H9 (cell line): ENCODE data around the gene MBD3L3. TPM values are rescaled to one million over a fixed set of nuclear protein-coding genes. Genes with fewer than 3 reads are reported as not detected.

ENCODE experiments used
- DNase-seq: peaks from one replicate; pipeline ENCODE4 v3.0.0-alpha.2; 2017
- H2AFZ ChIP-seq: one replicate; pipeline ENCODE4 v1.6.1; 2013; ENCODE audit warnings: mild to moderate bottlenecking, low read length, control low read depth, moderate library complexity
- H2AK5ac ChIP-seq: 2 replicates; pipeline ENCODE4 v1.6.1; 2013; ENCODE audit warnings: low read length, control low read depth, mixed read lengths; ENCODE audit not compliant: insufficient read length
- H2BK120ac ChIP-seq: one replicate; pipeline ENCODE4 v1.6.1; 2013; ENCODE audit warnings: low read depth, mild to moderate bottlenecking, low read length, control low read depth, inconsistent platforms; ENCODE audit not compliant: poor library complexity, severe bottlenecking
- H2BK12ac ChIP-seq: 2 replicates; pipeline ENCODE4 v1.6.1; 2013; ENCODE audit warnings: low read length, control low read depth, mixed read lengths, low read depth; ENCODE audit not compliant: insufficient read length
- H2BK15ac ChIP-seq: 2 replicates; pipeline ENCODE4 v1.6.1; 2013; ENCODE audit warnings: low read depth, low read length, control low read depth
- H2BK20ac ChIP-seq: one replicate; pipeline ENCODE4 v1.6.1; 2013; ENCODE audit warnings: low read depth, mild to moderate bottlenecking, low read length, control low read depth, inconsistent platforms; ENCODE audit not compliant: poor library complexity, severe bottlenecking
- H2BK5ac ChIP-seq: 2 replicates; pipeline ENCODE4 v1.6.1; 2013; ENCODE audit warnings: low read length, control low read depth, mixed read lengths; ENCODE audit not compliant: insufficient read length
- H3K14ac ChIP-seq: 2 replicates; pipeline ENCODE4 v1.6.1; 2013; ENCODE audit warnings: low read length, control low read depth; ENCODE audit not compliant: insufficient read depth
- H3K18ac ChIP-seq: 2 replicates; pipeline ENCODE4 v1.6.1; 2013; ENCODE audit warnings: low read depth, mild to moderate bottlenecking, mixed read lengths, low read length, control low read depth; ENCODE audit not compliant: insufficient read length
- H3K23ac ChIP-seq: 2 replicates; pipeline ENCODE4 v1.6.1; 2013; ENCODE audit warnings: low read length, control low read depth, mixed read lengths, low read depth; ENCODE audit not compliant: insufficient read length
- H3K23me2 ChIP-seq: 2 replicates; pipeline ENCODE4 v1.6.1; 2013; ENCODE audit warnings: low read depth, mild to moderate bottlenecking, mixed read lengths, low read length, control low read depth; ENCODE audit not compliant: insufficient read length, poor library complexity, severe bottlenecking
- H3K27ac ChIP-seq: 2 replicates; pipeline ENCODE4 v1.5.1; 2013; ENCODE audit warnings: low read length, control low read depth, mixed read lengths, low read depth; ENCODE audit not compliant: insufficient read length
- H3K27me3 ChIP-seq: 2 replicates; pipeline ENCODE4 v1.6.1; 2013; ENCODE audit warnings: low read length, control low read depth, inconsistent platforms; ENCODE audit not compliant: insufficient read depth
- H3K4ac ChIP-seq: 2 replicates; pipeline ENCODE4 v1.6.1; 2013; ENCODE audit warnings: low read depth, mild to moderate bottlenecking, control low read depth, inconsistent platforms, low read length, moderate library complexity
- H3K4me1 ChIP-seq: 2 replicates; pipeline ENCODE4 v1.6.1; 2013; ENCODE audit warnings: low read length, control low read depth, inconsistent platforms; ENCODE audit not compliant: insufficient read depth
- H3K4me2 ChIP-seq: 2 replicates; pipeline ENCODE4 v1.6.1; 2013; ENCODE audit warnings: low read length, control low read depth, mixed read lengths; ENCODE audit not compliant: insufficient read length, insufficient read depth
- H3K56ac ChIP-seq: 2 replicates; pipeline ENCODE4 v1.6.1; 2013; ENCODE audit warnings: low read depth, mild to moderate bottlenecking, mixed read lengths, low read length, control low read depth; ENCODE audit not compliant: insufficient read length
- H3K79me1 ChIP-seq: 2 replicates; pipeline ENCODE4 v1.6.1; 2013; ENCODE audit warnings: low read depth, mild to moderate bottlenecking, moderate library complexity, low read length, control low read depth, inconsistent platforms; ENCODE audit not compliant: insufficient read depth, poor library complexity, severe bottlenecking
- H3K79me2 ChIP-seq: 2 replicates; pipeline ENCODE4 v1.6.1; 2013; ENCODE audit warnings: low read length, control low read depth, inconsistent platforms; ENCODE audit not compliant: insufficient read depth
- H3K9ac ChIP-seq: 2 replicates; pipeline ENCODE4 v1.6.1; 2013; ENCODE audit warnings: low read length, control low read depth, mixed read lengths; ENCODE audit not compliant: insufficient read length; ENCODE audit errors: extremely low read depth
- H3K9me3 ChIP-seq: one replicate; pipeline ENCODE4 v1.6.1; 2013; ENCODE audit warnings: low read depth, low read length, inconsistent platforms; ENCODE audit not compliant: control insufficient read depth
- H3T11ph ChIP-seq: one replicate; pipeline ENCODE4 v1.6.1; 2013; ENCODE audit warnings: mild to moderate bottlenecking, low read length, control low read depth, inconsistent platforms
- H4K20me1 ChIP-seq: one replicate; pipeline ENCODE4 v1.6.1; 2013; ENCODE audit not compliant: control insufficient read depth, insufficient read length, insufficient read depth
- H4K5ac ChIP-seq: 2 replicates; pipeline ENCODE4 v1.6.1; 2013; ENCODE audit warnings: low read depth, mild to moderate bottlenecking, mixed read lengths, low read length, control low read depth; ENCODE audit not compliant: insufficient read length
- H4K8ac ChIP-seq: replicated peaks from 2 replicates; pipeline ENCODE4 v1.6.1; 2013; ENCODE audit warnings: low read length, control low read depth, mixed read lengths, low read depth; ENCODE audit not compliant: insufficient read length
- H4K91ac ChIP-seq: 2 replicates; pipeline ENCODE4 v1.6.1; 2013; ENCODE audit warnings: low read depth, mild to moderate bottlenecking, moderate library complexity, mixed read lengths, low read length, control low read depth; ENCODE audit not compliant: insufficient read length
- H3K27ac Mint-ChIP-seq, 3 experiments: 2 replicates in 2 of 3; 3 replicates in 1 of 3; pipeline ENCODE4 v1.8.0; 2020 to 2021; ENCODE audit warnings: mixed read lengths in 3 of 3, mild to moderate bottlenecking in 1 of 3, moderate library complexity in 1 of 3
- H3K27me3 Mint-ChIP-seq: 2 replicates; pipeline ENCODE4 v1.8.0; 2021; ENCODE audit warnings: low read depth, mild to moderate bottlenecking, moderate library complexity, mixed read lengths
- H3K36me3 Mint-ChIP-seq, 3 experiments: 2 replicates in 2 of 3; 3 replicates in 1 of 3; pipeline ENCODE4 v1.8.0; 2020 to 2021; ENCODE audit warnings: low read depth in 3 of 3, mixed read lengths in 3 of 3; ENCODE audit not compliant: insufficient read depth in 1 of 3
- H3K4me1 Mint-ChIP-seq, 2 experiments: 2 replicates each; pipeline ENCODE4 v1.8.0; 2020; ENCODE audit warnings: mixed read lengths in 2 of 2
- H3K4me3 Mint-ChIP-seq, 2 experiments: 2 replicates in 1 of 2; 3 replicates in 1 of 2; pipeline ENCODE4 v1.8.0; 2020 to 2021; ENCODE audit warnings: mild to moderate bottlenecking in 2 of 2, mixed read lengths in 2 of 2, moderate library complexity in 1 of 2
- H3K9me3 Mint-ChIP-seq, 2 experiments: 2 replicates in 1 of 2; 3 replicates in 1 of 2; pipeline ENCODE4 v1.8.0; 2020; ENCODE audit warnings: mild to moderate bottlenecking in 2 of 2, mixed read lengths in 2 of 2, moderate library complexity in 1 of 2
- WGBS: extraction: QIAGEN DNeasy Blood & Tissue Kit; methylation state at CpG from one replicate; pipeline ENCODE4 v1.1.7; 2013; ENCODE audit warnings: missing lambda C conversion rate, low lambda C conversion rate, mixed read lengths; ENCODE audit not compliant: insufficient read length; ENCODE audit errors: extremely low coverage; 5-methylcytosine and 5-hydroxymethylcytosine counted together
- total RNA-seq: library from RNA; stranded (reverse); gene quantifications from 2 replicates; pipeline ENCODE4 v1.2.1, GENCODE V29; 2021
- TF ChIP-seq, protein P1 (sequence below): fragments of 200-600 bp; sonication (generic); conservative IDR thresholded peaks from 3 replicates; pipeline ENCODE4 v1.8.0; 2021; ENCODE audit warnings: antibody characterized with exemption, mild to moderate bottlenecking

The MBD3L3 gene
- total RNA-seq, 1 experiment from 2014 or later: not detected

DNA sequence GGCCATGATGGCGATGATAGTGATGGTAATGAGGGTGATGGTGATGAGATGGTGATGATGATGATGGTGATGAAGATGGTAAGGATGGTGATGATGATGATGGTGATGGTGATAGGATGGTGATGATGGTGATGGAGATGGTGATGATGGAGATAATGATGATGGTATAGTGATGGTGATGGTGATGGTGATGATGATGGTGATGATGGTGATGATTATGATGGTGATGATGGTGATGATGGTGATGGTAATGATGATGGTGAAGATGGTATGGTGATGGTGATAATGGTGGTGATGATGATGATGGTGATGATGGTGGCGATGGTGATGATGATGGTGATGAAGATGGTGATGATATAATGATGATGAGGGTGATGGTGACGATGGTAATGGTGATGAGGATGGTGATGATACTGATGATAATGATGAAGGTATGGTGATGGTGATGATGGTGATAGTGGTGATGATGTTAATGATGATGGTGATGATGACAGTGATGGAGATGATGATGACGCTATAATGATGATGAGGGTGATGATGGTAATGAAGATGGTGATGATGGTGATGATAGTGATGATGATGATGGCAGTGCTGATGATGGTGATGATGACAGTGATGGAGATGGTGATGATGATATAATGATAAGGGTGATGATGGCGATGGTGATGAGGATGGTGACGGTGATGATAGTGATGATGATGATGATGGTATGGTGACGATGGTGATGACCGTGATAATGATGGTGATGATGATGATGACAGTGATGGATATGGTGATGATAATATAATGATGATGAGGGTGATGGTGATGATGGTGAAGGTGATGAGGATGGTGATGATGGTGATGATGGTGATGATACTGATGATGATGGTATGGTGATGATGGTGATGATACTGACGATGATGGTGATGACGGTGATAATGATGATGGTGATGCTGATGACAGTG lies 48.5 kb upstream of the MBD3L3 start:
- no peaks in the 10 kb centered on the region for H3K79me2 ChIP-seq
- WGBS: 100% methylated on average over 7 of the region's 10 CpGs
- no peak overlapping the region for H3K23ac ChIP-seq
- TF ChIP-seq, protein P1, sequence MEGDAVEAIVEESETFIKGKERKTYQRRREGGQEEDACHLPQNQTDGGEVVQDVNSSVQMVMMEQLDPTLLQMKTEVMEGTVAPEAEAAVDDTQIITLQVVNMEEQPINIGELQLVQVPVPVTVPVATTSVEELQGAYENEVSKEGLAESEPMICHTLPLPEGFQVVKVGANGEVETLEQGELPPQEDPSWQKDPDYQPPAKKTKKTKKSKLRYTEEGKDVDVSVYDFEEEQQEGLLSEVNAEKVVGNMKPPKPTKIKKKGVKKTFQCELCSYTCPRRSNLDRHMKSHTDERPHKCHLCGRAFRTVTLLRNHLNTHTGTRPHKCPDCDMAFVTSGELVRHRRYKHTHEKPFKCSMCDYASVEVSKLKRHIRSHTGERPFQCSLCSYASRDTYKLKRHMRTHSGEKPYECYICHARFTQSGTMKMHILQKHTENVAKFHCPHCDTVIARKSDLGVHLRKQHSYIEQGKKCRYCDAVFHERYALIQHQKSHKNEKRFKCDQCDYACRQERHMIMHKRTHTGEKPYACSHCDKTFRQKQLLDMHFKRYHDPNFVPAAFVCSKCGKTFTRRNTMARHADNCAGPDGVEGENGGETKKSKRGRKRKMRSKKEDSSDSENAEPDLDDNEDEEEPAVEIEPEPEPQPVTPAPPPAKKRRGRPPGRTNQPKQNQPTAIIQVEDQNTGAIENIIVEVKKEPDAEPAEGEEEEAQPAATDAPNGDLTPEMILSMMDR: no peak
- no peak overlapping the region for H3K4me2 ChIP-seq
- H4K20me1 ChIP-seq: no peaks in the 10 kb centered on the region
- no peak overlapping the region for H3K27ac ChIP-seq
- no peak overlapping the region for H3K9ac ChIP-seq
- H2BK120ac ChIP-seq: no peak overlapping the region
- H3K9me3 ChIP-seq: no peaks in the 10 kb centered on the region
- no peak overlapping the region for H2AFZ ChIP-seq
- H4K91ac ChIP-seq: no peak overlapping the region
- H3K9me3 Mint-ChIP-seq: peaks cover 3% of the 10 kb centered on the region in 2 experiments; a peak in 3 of 5 replicates
- DNase-seq: no peak
- H3T11ph ChIP-seq: no peak overlapping the region
- H3K14ac ChIP-seq: no peak overlapping the region
- H3K27me3 ChIP-seq: no peaks in the 10 kb centered on the region
- no peak overlapping the region for H2BK15ac ChIP-seq
- no peak overlapping the region for H2BK5ac ChIP-seq
- no peak overlapping the region for H4K5ac ChIP-seq
- H3K36me3 Mint-ChIP-seq: no peaks in the 10 kb centered on the region
- H3K4me3 Mint-ChIP-seq: no peak overlapping the region
- H3K4me1 Mint-ChIP-seq: peaks cover 4 to 11% of the 10 kb centered on the region in 2 experiments
- no peak overlapping the region for H3K27ac Mint-ChIP-seq
- H3K18ac ChIP-seq: no peak overlapping the region
- H3K4ac ChIP-seq: no peak overlapping the region
- no peak overlapping the region for H2BK20ac ChIP-seq
- H3K4me1 ChIP-seq: no peaks in the 10 kb centered on the region; the same call in 1 of the 2 replicates
- H4K8ac ChIP-seq: peak overlapping the region; percentile 9
- no peak overlapping the region for H2AK5ac ChIP-seq
- no peaks in the 10 kb centered on the region for H3K23me2 ChIP-seq
- H3K56ac ChIP-seq: peak overlapping the region; percentile 1
- no peaks in the 10 kb centered on the region for H3K27me3 Mint-ChIP-seq
- H3K79me1 ChIP-seq: no peaks in the 10 kb centered on the region
- H2BK12ac ChIP-seq: no peak overlapping the region
